ACHN (cell line): ENCODE measurements around the gene NFASC.

Source experiments
- DNase-seq: peaks from one replicate; pipeline ENCODE4 v3.0.0-alpha.2; 2015
- in situ Hi-C: cut with HindIII; loops from 2 replicates; pipeline ENCODE4 v1.10.0; 2017; ENCODE audit warnings: low sequenced_read_pairs, low pct_ligation_motif_present, low pct_unique_long_range_greater_than_20kb

The NFASC gene

GRCh38 chr1:205012391-205013140 is 141.9 kb downstream of the NFASC start:
- no peak for DNase-seq
- in situ Hi-C loops, result no loop called here

DNA sequence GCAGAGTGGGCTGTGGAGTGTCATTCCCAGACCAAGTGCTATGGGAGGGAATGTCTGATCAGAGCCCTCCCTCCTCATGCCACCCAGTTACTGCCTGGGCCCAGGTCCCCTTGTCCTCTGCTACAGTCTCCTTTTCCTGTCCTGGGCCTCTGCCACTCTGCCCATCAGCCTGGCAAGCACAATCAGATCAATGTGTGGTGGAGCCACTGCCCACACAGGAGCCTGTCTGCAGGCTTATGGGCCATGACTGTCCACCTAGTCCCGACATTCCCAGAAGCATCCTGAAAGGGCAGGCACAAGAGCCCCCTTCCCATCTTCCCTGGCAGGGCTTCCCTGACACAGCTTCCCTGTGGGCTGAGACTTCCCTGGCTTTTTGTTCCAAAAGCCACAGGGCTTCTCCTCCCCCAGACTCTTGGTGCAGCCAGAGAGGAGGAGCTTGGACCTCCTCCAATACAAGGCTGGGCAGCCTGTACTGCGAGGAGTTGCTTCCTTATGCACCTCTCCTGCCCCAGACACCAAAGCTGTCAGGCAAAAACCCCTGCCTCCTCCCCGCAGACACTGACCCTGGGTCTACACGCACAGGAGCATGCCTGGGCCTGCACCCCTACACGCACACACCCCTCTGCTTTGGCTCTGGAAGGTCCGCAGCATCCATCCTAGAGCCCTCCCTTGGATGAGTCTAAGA is 143.2 kb downstream of the NFASC start:
- in situ Hi-C loops, result no loop called here
- DNase-seq, result no peak

GRCh38 chr1:205014783-205015182 is 144.1 kb downstream of the NFASC start:
- no peak for DNase-seq
- in situ Hi-C loops, result no loop called here

- in situ Hi-C loops, result no loop called here
- DNase-seq, result no peak
Observed at GRCh38 chr1:205015241-205015640, 144.6 kb downstream of the NFASC start.

DNA sequence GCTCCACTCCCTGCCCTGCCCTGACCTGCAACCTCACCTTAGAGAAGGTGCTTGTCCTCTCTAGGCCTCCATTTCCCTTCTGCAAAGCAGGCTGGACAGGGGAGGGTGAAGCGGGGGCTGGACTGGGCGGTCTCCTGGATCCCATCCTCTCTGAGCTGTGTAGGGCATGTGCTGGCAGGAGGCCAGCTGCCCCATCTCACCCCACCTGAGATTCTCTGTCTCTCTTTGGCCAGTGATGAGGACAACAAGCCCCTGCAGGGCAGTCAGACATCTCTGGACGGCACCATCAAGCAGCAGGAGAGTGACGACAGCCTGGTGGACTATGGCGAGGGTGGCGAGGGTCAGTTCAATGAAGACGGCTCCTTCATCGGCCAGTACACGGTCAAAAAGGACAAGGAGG is 145.4 kb downstream of the NFASC start:
- in situ Hi-C loops, result no loop called here
- DNase-seq, result no peak

GRCh38 chr1:205016584-205016983 is 145.9 kb downstream of the NFASC start:
- in situ Hi-C loops, result no loop called here
- no peak for DNase-seq

DNA sequence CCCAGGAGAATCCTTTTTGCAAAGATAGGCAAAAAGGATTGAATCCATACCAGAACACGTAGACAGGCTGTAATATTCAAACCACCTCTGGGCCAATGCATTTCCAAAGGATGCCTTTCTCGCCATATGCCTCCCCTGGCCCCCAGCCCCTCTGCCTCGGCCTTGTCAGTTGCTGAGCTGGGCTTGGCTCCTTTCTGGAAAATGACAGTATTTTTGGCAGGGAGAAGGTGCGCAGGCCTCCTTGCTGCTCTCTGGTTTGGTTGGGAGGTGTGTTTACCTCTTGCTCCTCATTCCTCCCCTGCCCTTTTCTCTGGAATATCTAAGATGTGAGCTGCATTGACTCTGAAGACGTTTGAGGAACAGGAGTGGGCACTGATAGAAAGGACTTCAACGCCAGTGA is 146.3 kb downstream of the NFASC start:
- no peak for DNase-seq
- in situ Hi-C loops, result no loop called here

- in situ Hi-C loops, result no loop called here
- no peak for DNase-seq
Observed at GRCh38 chr1:205017766-205018165, 147.1 kb downstream of the NFASC start.

GRCh38 chr1:205018381-205018780 is 147.7 kb downstream of the NFASC start:
- in situ Hi-C loops, result no loop called here

DNA sequence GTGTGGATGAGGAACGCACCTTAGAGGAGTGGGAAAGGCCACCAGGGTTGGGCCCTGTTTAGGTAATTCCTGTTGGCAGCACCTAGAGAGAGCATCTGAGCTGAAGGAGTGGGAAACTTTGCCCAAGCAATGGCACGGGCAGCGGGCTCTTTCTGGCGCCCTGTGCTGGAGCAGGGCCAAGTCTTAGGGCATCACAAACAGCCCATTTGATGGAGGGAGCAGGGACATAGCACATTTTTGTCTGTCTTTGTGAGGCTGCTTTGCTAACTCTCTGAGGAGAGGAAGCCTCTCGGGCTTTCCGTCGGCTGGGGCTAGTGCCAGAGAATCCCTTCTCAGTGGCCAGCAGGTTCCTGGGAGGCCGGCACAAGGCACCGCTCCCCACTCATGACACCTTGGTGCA is 149.8 kb downstream of the NFASC start:
- in situ Hi-C loops, result no loop called here
- DNase-seq, result no peak

More at GRCh38 chr1:205018381-205018780, 147.7 kb downstream of the NFASC start:
- no peak for DNase-seq

GRCh38 chr1:205024679-205025078 is 154.0 kb downstream of the NFASC start:
- no peak for DNase-seq
- in situ Hi-C loops, result no loop called here

GRCh38 chr1:205025239-205025638 is 154.6 kb downstream of the NFASC start:
- no peak for DNase-seq
- in situ Hi-C loops, result no loop called here

DNA sequence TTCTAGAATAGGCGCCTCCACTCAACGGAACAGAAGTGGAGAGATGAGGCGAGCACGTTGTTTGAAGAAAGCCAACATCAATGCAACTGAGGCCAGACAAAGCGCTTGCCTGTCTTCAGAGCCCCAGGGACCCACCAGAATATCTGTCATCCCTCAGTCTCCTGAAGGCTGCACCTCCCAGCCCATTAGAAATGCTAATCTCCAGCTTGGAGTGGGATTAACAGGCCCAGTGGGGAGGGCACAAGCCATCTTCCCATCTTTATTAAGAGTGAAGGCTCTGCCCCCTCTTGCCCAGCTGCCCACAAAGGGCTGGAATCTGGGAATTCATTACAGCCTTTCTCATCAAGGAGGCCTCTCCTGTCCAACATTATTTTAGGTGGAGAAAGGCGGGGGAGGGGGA is 155.5 kb downstream of the NFASC start:
- in situ Hi-C loops, result no loop called here
- no peak for DNase-seq

- in situ Hi-C loops, result no loop called here
- no peak for DNase-seq
Observed at GRCh38 chr1:205028390-205028789, 157.7 kb downstream of the NFASC start.

DNA sequence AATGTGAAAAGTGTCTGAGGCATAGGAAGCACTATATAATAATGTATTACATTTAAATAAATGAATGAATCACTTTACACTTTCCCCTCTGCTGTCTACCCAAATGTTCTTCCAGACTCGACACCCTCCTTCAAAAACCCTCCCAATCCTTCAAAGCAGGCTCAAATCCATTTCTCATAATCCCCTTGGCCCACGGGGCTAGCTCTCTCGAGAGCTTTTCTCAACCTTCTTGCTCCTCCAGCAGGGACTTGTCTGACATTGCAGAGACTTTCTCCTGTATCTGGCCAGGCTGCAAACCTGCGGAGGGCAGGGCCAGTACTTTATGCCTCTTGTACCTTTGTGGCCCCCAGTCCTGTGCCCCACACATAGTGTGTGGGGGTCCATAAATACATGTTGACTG is 158.3 kb downstream of the NFASC start:
- no peak for DNase-seq
- in situ Hi-C loops, result no loop called here

- DNase-seq, result no peak
- in situ Hi-C loops, result no loop called here
Observed at GRCh38 chr1:205030241-205030640, 159.6 kb downstream of the NFASC start.

- in situ Hi-C loops, result no loop called here
- DNase-seq, result no peak
Observed at GRCh38 chr1:205030896-205031295, 160.2 kb downstream of the NFASC start.

DNA sequence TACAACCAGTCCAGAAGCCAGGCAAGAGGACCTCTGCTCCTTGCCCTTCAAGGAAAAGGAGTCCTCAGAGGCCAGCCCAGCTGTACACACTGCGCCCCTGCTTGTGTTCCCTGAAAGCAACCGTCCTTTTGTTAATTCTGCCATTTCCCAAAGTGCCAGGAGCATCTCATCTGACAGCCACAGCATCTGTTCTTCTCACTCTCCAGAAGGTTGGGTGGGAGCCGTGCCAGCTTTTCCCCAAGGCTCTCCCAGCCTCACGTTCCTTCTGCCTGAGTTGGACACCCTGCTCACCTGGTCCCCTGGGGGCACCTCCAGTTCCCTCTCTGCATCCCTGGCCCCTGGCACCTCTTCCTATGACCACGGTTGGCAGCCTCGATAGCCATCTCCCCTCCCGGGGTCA is 161.8 kb downstream of the NFASC start:
- in situ Hi-C loops, result no loop called here

DNA sequence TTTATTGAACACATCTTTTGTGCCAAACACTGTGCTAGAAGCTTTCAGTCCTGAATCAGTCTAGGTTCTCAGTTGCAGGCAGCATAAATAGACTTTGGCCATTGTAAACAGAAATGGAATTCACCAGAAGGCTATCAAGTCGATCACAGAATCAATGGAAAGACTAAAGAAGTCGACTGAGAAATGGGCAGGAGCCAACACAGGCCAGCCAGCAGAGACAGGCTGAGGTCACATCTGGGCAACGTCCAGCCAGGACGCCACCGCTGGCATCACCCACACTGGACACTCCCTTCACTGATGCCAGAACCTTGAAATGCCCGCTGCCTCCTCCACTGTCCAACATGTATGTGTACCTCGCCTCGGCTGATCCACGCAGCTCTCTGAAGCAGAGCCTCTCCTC is 166.9 kb downstream of the NFASC start:
- in situ Hi-C loops, result no loop called here

More for the DNA sequence above, 161.8 kb downstream of the NFASC start:
- no peak for DNase-seq

DNA sequence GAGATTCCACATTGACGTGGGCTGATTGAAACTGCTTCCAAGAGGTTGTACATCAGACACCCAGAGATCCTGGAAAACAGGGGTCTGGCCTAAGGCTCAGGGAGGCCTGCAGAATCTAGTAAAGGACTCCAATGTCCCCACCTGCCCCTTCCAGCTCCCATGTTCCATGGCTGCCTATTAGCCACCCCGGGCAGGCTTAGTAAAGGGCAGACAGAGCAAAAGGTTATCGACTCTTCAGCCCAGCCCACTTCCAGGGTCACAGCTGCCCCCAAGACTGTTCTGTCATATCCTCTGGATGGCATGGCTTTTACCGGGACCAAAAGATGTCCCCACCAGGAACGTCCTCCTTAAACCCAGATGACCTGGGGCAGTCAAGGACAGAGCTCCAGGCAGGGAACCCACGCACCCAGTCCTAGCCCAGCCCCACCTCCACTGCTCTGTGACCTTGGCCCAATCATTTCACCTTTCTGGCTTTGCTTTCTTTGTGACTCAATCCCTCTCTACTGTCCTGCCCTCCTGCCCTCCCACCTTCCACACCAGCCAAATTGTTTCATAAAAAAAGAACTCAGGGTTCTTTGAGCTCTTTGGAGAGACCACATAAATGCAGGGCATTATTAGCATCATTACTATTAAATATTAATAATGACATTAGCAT is 167.6 kb downstream of the NFASC start:
- in situ Hi-C loops, result no loop called here
- no peak for DNase-seq

More for the DNA sequence above, 166.9 kb downstream of the NFASC start:
- no peak for DNase-seq
